Measurements from ENCODE around the gene UBQLN3.

The UBQLN3 gene

DNA sequence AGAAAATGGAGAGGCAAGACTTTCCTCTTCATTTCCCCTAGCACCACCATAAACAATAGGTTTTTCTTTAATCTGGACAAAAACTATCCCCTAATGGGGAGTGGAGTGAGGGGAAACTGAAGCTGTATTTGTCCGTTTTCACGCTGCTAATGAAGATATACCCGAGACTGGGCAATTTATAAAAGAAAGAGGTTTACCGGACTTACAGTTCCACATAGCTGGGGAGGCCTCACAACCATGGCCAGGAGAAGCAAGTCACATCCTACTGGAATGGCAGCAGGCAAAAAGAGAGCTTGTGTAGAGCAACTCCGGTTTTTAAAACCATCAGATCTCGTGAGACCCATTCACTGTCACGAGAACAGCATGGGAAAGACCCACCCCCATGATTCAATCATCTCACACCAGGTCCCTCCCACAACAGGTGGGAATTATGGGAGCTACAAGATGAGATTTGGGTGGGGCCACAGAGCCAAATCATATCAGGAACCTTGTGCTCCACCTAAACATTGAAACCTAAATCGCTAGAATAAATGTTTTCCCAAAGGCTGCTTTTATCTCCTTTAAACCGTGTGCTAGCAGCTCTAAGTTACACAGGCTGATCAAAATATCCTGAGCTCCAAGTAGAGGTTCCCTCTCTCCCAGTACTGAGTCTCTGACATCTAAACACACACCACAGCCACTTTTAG is 4.3 kb downstream of the UBQLN3 start:
- Histone ChIP-seq H3K36me3 (ENCODE audit: control insufficient read depth in 1 of 2, insufficient read depth in 2 of 2, low read length in 2 of 2) (no peaks in the 10 kb centered on the region), H3K27ac (ENCODE audit: low read length) (no peak overlapping the region), H3K27me3 (ENCODE audit: low read depth, low read length) (no peaks in the 10 kb centered on the region), H3K9me3 (ENCODE audit: control insufficient read depth in 1 of 2, low read length in 2 of 2) (no peaks in the 10 kb centered on the region), H3K4me3 (ENCODE audit: low read depth in 1 of 2, low read length in 2 of 2) (no peak overlapping the region), H3K4me1 (ENCODE audit: control insufficient read depth in 1 of 2, insufficient read depth in 2 of 2, low read length in 2 of 2) (no peaks in the 10 kb centered on the region)

- H3K27me3 ChIP-seq (ENCODE audit: low read depth, low read length), result no peaks in the 10 kb centered on the region
- H3K4me1 ChIP-seq (ENCODE audit: control insufficient read depth in 1 of 2, insufficient read depth in 2 of 2, low read length in 2 of 2), result no peaks in the 10 kb centered on the region
- H3K27ac ChIP-seq (ENCODE audit: low read length), result no peak overlapping the region
- no peak overlapping the region for H3K4me3 ChIP-seq (ENCODE audit: low read depth in 1 of 2, low read length in 2 of 2)
- H3K9me3 ChIP-seq (ENCODE audit: control insufficient read depth in 1 of 2, low read length in 2 of 2), result no peaks in the 10 kb centered on the region
- H3K36me3 ChIP-seq (ENCODE audit: control insufficient read depth in 1 of 2, insufficient read depth in 2 of 2, low read length in 2 of 2), result no peaks in the 10 kb centered on the region
Measured at GRCh38 chr11:5504403-5504921, 5.3 kb downstream of the UBQLN3 start.

DNA sequence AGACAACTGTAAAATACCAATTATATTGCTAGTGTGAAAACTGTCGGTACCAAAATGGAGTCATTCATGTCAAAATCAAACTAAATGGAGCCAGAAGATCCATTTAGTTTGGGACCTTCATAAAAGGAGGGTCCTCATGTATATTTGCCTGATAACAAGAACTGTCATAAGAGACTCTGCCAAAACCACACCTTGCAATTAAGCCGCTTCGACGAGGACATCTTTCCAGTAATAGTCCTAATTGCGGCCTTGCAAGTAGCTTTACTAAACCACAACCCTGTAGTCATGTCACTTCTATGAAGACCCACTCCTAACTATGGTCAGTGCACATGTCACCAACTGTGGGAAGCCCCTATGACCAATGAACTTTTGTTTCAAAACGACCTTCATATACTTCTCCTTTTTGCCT is 9.4 kb downstream of the UBQLN3 start:
- Histone ChIP-seq H3K9me3 (ENCODE audit: control insufficient read depth in 1 of 2, low read length in 2 of 2) (no peaks in the 10 kb centered on the region), H3K27ac (ENCODE audit: low read length) (no peak overlapping the region), H3K4me3 (ENCODE audit: low read depth in 1 of 2, low read length in 2 of 2) (no peak overlapping the region), H3K4me1 (ENCODE audit: control insufficient read depth in 1 of 2, insufficient read depth in 2 of 2, low read length in 2 of 2) (no peaks in the 10 kb centered on the region), H3K27me3 (ENCODE audit: low read depth, low read length) (no peaks in the 10 kb centered on the region), H3K36me3 (ENCODE audit: control insufficient read depth in 1 of 2, insufficient read depth in 2 of 2, low read length in 2 of 2) (no peaks in the 10 kb centered on the region)

DNA sequence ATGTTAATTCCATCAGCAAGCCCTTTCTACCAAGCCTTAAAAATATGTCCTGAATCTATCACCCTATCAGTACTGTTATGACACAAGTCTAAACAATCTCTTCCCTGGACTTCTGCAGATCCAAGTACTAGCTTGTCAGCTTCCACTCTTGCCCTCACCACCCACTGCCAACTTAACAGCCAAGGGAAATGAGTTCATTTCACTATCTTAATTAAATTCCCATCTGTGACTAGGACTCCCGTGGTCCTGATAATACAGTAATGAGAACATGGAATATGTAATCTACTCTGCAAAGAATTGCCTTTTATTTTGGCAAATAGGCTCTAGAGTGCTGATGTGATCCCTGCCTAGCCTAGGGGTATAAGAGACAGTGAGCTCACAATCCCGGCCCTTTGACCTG is 10.1 kb downstream of the UBQLN3 start:
- Histone ChIP-seq H3K36me3 (ENCODE audit: control insufficient read depth in 1 of 2, insufficient read depth in 2 of 2, low read length in 2 of 2) (no peaks in the 10 kb centered on the region), H3K4me1 (ENCODE audit: control insufficient read depth in 1 of 2, insufficient read depth in 2 of 2, low read length in 2 of 2) (no peaks in the 10 kb centered on the region), H3K27ac (ENCODE audit: low read length) (no peak overlapping the region), H3K4me3 (ENCODE audit: low read depth in 1 of 2, low read length in 2 of 2) (no peak overlapping the region), H3K9me3 (ENCODE audit: control insufficient read depth in 1 of 2, low read length in 2 of 2) (no peaks in the 10 kb centered on the region), H3K27me3 (ENCODE audit: low read depth, low read length) (no peaks in the 10 kb centered on the region)

DNA sequence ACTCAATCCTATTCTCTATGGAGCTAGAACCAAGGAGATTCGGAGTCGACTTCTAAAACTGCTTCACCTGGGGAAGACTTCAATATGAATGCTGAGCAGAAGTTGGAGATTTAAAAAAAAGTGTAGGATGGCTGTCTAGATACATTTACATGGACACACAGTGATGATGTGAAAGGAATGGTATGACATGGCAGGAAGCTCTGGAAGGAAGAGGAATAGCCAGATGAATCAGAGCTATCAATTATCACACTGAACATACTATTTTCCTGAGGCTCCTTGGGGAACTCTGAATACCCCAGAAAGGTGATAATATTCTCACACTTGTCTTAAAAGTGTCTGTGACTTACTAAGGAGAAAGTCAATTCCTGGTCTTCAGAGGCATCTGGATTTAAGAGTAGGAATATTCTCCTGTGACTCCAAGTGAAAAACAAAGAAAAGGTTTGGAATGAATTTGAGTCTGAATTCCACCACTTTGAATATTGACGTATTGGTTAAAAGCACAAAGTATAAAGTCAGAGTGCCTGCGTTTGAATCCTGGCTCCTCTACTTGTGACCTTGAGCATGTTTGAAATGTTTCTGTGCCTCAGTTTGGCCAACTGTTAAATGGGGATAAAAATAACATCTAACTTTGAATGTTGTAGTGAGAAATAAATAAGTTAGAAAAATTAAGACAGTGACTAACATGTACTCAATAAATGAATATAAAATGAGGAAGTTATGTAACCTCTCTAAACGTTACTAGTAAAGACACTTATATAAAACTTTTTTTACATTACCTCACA is 20.0 kb downstream of the UBQLN3 start:
- Histone ChIP-seq H3K9me3 (ENCODE audit: control insufficient read depth in 1 of 2, low read length in 2 of 2) (no peaks in the 10 kb centered on the region), H3K27me3 (ENCODE audit: low read depth, low read length) (no peaks in the 10 kb centered on the region), H3K27ac (ENCODE audit: low read length) (no peak overlapping the region), H3K36me3 (ENCODE audit: control insufficient read depth in 1 of 2, insufficient read depth in 2 of 2, low read length in 2 of 2) (no peaks in the 10 kb centered on the region), H3K4me1 (ENCODE audit: control insufficient read depth in 1 of 2, insufficient read depth in 2 of 2, low read length in 2 of 2) (no peaks in the 10 kb centered on the region), H3K4me3 (ENCODE audit: low read depth in 1 of 2, low read length in 2 of 2) (no peak overlapping the region)

DNA sequence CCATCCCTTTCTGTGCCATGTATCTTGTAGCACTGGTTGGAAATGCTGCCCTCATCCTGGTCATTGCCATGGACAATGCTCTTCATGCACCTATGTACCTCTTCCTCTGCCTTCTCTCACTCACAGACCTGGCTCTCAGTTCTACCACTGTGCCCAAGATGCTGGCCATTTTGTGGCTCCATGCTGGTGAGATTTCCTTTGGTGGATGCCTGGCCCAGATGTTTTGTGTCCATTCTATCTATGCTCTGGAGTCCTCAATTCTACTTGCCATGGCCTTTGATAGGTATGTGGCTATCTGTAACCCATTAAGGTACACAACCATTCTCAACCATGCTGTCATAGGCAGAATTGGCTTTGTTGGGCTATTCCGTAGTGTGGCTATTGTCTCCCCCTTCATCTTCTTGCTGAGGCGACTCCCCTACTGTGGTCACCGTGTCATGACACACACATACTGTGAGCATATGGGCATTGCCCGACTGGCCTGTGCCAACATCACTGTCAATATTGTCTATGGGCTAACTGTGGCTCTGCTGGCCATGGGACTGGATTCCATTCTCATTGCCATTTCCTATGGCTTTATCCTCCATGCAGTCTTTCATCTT is 20.9 kb downstream of the UBQLN3 start:
- Histone ChIP-seq H3K4me1 (ENCODE audit: control insufficient read depth in 1 of 2, insufficient read depth in 2 of 2, low read length in 2 of 2) (no peaks in the 10 kb centered on the region), H3K9me3 (ENCODE audit: control insufficient read depth in 1 of 2, low read length in 2 of 2) (no peaks in the 10 kb centered on the region), H3K27me3 (ENCODE audit: low read depth, low read length) (no peaks in the 10 kb centered on the region), H3K27ac (ENCODE audit: low read length) (no peak overlapping the region), H3K4me3 (ENCODE audit: low read depth in 1 of 2, low read length in 2 of 2) (no peak overlapping the region), H3K36me3 (ENCODE audit: control insufficient read depth in 1 of 2, insufficient read depth in 2 of 2, low read length in 2 of 2) (no peaks in the 10 kb centered on the region)

DNA sequence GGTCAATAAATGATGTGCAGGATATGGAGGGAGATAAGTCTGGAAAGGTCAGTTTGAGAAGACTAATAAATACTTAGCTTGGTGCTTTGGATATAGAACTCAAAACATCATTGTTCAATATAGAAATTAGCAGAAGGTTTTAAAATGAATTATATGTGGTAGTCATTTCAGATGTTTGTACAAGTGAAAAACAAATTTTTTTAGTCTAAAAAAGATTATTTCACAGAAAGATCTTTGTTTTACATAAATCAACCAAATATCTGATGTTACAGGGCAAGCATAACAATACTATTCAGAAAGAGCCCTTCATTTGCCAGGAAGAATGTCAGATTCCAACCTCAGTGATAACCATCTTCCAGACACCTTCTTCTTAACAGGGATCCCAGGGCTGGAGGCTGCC is 21.4 kb downstream of the UBQLN3 start, which contains the start of gene OR52D1:
TSS of gene OR52D1 (plus strand) at position 301 of the 400 bp plus-strand sequence. CDS start at position 323, 22 bp downstream.
- H3K4me3 ChIP-seq (ENCODE audit: low read depth in 1 of 2, low read length in 2 of 2), result no peak within 1 kb of the TSS
- no peaks in the 10 kb centered on the region for H3K27me3 ChIP-seq (ENCODE audit: low read depth, low read length)
- no peaks in the 10 kb centered on the region for H3K4me1 ChIP-seq (ENCODE audit: control insufficient read depth in 1 of 2, insufficient read depth in 2 of 2, low read length in 2 of 2)
- no peak within 1 kb of the TSS for H3K27ac ChIP-seq (ENCODE audit: low read length)
- H3K9me3 ChIP-seq (ENCODE audit: control insufficient read depth in 1 of 2, low read length in 2 of 2), result no peaks in the 10 kb centered on the region
- no peaks in the 10 kb centered on the region for H3K36me3 ChIP-seq (ENCODE audit: control insufficient read depth in 1 of 2, insufficient read depth in 2 of 2, low read length in 2 of 2)

DNA sequence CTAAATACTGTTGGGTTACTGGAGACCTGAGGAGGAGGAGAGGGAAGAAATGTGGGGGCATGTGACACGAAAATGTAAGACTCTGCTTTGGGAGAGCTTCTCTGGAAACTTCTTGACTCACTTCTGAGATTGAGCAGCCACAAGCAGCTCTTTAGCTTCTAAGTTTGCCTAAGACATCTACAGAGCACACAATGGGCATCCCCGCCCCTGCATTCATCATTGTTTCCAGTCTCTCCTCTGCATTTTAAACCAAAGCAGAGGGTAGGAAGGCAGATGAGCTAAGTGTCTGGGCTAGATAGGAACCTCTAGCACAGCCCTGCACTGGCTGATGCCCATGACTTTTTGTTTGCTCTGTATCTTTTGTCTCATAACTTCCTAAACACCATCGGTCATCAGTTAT is 23.3 kb downstream of the UBQLN3 start:
- H3K27ac ChIP-seq (ENCODE audit: low read length), result no peak overlapping the region
- no peak overlapping the region for H3K4me3 ChIP-seq (ENCODE audit: low read depth in 1 of 2, low read length in 2 of 2)
- H3K4me1 ChIP-seq (ENCODE audit: control insufficient read depth in 1 of 2, insufficient read depth in 2 of 2, low read length in 2 of 2), result no peaks in the 10 kb centered on the region
- no peaks in the 10 kb centered on the region for H3K27me3 ChIP-seq (ENCODE audit: low read depth, low read length)
- no peaks in the 10 kb centered on the region for H3K36me3 ChIP-seq (ENCODE audit: control insufficient read depth in 1 of 2, insufficient read depth in 2 of 2, low read length in 2 of 2)
- H3K9me3 ChIP-seq (ENCODE audit: control insufficient read depth in 1 of 2, low read length in 2 of 2), result no peaks in the 10 kb centered on the region

- H3K27ac ChIP-seq (ENCODE audit: low read length), result no peak overlapping the region
- H3K27me3 ChIP-seq (ENCODE audit: low read depth, low read length), result no peaks in the 10 kb centered on the region
- no peaks in the 10 kb centered on the region for H3K4me1 ChIP-seq (ENCODE audit: control insufficient read depth in 1 of 2, insufficient read depth in 2 of 2, low read length in 2 of 2)
- H3K36me3 ChIP-seq (ENCODE audit: control insufficient read depth in 1 of 2, insufficient read depth in 2 of 2, low read length in 2 of 2), result no peaks in the 10 kb centered on the region
- H3K4me3 ChIP-seq (ENCODE audit: low read depth in 1 of 2, low read length in 2 of 2), result no peak overlapping the region
- no peaks in the 10 kb centered on the region for H3K9me3 ChIP-seq (ENCODE audit: control insufficient read depth in 1 of 2, low read length in 2 of 2)
Measured at GRCh38 chr11:5486003-5486402, 23.8 kb downstream of the UBQLN3 start.

DNA sequence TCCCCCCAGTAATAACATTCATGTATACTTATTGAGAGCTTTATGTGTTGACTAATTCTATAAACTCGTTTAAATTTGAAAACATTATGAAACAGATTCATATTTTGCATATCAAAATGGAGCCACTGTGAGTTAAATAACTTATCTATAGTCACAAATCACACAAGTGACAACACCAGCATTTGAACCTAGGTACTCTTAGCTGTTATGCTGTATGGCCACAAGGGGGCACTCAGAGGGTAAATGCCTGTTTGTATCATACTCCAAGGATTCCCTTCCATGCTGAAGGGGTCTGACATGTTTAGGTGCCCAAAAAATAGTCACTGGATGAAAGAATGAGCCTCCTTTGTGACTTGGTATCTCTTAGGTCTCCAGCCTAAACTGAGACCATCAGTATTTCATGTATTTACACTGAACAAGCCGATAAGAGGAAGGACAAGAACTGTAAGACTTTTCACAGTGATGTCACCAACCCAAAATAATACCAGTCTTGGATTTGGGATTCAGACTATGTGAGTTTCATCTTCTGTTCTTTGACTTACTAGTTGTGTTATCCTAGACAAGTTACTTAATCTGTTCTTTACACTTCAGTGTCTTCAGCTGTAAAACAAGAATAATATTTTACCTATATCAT is 33.5 kb downstream of the UBQLN3 start:
- H3K4me1 ChIP-seq (ENCODE audit: control insufficient read depth in 1 of 2, insufficient read depth in 2 of 2, low read length in 2 of 2), result no peaks in the 10 kb centered on the region
- H3K27me3 ChIP-seq (ENCODE audit: low read depth, low read length), result no peaks in the 10 kb centered on the region
- no peak overlapping the region for H3K27ac ChIP-seq (ENCODE audit: low read length)
- H3K36me3 ChIP-seq (ENCODE audit: control insufficient read depth in 1 of 2, insufficient read depth in 2 of 2, low read length in 2 of 2), result no peaks in the 10 kb centered on the region
- no peaks in the 10 kb centered on the region for H3K9me3 ChIP-seq (ENCODE audit: control insufficient read depth in 1 of 2, low read length in 2 of 2)
- no peak overlapping the region for H3K4me3 ChIP-seq (ENCODE audit: low read depth in 1 of 2, low read length in 2 of 2)

- Histone ChIP-seq H3K36me3 (ENCODE audit: control insufficient read depth in 1 of 2, insufficient read depth in 2 of 2, low read length in 2 of 2) (no peaks in the 10 kb centered on the region), H3K4me3 (ENCODE audit: low read depth in 1 of 2, low read length in 2 of 2) (no peak overlapping the region), H3K27ac (ENCODE audit: low read length) (no peak overlapping the region), H3K9me3 (ENCODE audit: control insufficient read depth in 1 of 2, low read length in 2 of 2) (no peaks in the 10 kb centered on the region), H3K4me1 (ENCODE audit: control insufficient read depth in 1 of 2, insufficient read depth in 2 of 2, low read length in 2 of 2) (no peaks in the 10 kb centered on the region), H3K27me3 (ENCODE audit: low read depth, low read length) (no peaks in the 10 kb centered on the region)
Measured at GRCh38 chr11:5473921-5474320, 35.8 kb downstream of the UBQLN3 start.

All from muscle layer of duodenum (tissue), 2 donors.